SU-DHL-6 (cell line): ENCODE results near the gene CDYL2.

Experiments used
- H2AFZ ChIP-seq: fragments of 200-600 bp; sonication (generic); 2 replicates; pipeline ENCODE4 v1.6.1; 2014; ENCODE audit warnings: low read depth, mild to moderate bottlenecking, moderate library complexity, mixed read lengths, antibody characterized with exemption, low read length; ENCODE audit not compliant: severe bottlenecking
- H3F3A ChIP-seq: fragments of 200-600 bp; shearing (Covaris generic); 2 replicates; pipeline ENCODE4 v1.6.0; 2016; ENCODE audit warnings: antibody characterized with exemption, mild to moderate bottlenecking; ENCODE audit not compliant: insufficient read depth
- H3K27ac ChIP-seq: fragments of 200-600 bp; sonication (generic); 2 replicates; pipeline ENCODE4 v1.5.1; 2016; ENCODE audit warnings: low read depth, mild to moderate bottlenecking, low read length, moderate library complexity, mixed read lengths
- H3K27me3 ChIP-seq: fragments of 200-600 bp; sonication (generic), shearing (Covaris generic); 2 replicates; pipeline ENCODE4 v1.6.0; 2014; ENCODE audit warnings: mild to moderate bottlenecking, low read length
- H3K36me3 ChIP-seq: fragments of 200-600 bp; sonication (generic); 2 replicates; pipeline ENCODE4 v1.6.1; 2014; ENCODE audit warnings: mild to moderate bottlenecking, low read length, mixed read lengths
- H3K4me2 ChIP-seq: fragments of 300-600, 200-600 bp; shearing (Covaris generic), sonication (generic); 2 replicates; pipeline ENCODE4 v1.6.0; 2014; ENCODE audit warnings: low read length, low read depth, mild to moderate bottlenecking; ENCODE audit not compliant: poor library complexity, severe bottlenecking
- H3K4me3 ChIP-seq: fragments of 200-600 bp; sonication (generic); 2 replicates; pipeline ENCODE4 v1.5.1; 2014; ENCODE audit warnings: antibody characterized with exemption, low read length, mild to moderate bottlenecking, mixed read lengths; ENCODE audit not compliant: insufficient read depth, poor library complexity, severe bottlenecking
- H3K79me2 ChIP-seq: fragments of 200-600 bp; sonication (generic); 2 replicates; pipeline ENCODE4 v1.6.1; 2014; ENCODE audit warnings: mild to moderate bottlenecking, low read length, moderate library complexity; ENCODE audit not compliant: insufficient read depth
- H3K9ac ChIP-seq: fragments of 200-600 bp; sonication (generic); 2 replicates; pipeline ENCODE4 v1.7.0; 2014; ENCODE audit warnings: mild to moderate bottlenecking, low read length
- H3K9me2 ChIP-seq: fragments of 200-600 bp; sonication (generic); replicated peaks from 2 replicates; pipeline ENCODE4 v1.6.1; 2014; ENCODE audit warnings: low read length; ENCODE audit not compliant: insufficient read depth
- H3K9me3 ChIP-seq: fragments of 200-600 bp; sonication (generic); 2 replicates; pipeline ENCODE4 v1.6.1; 2014; ENCODE audit warnings: low read length, mixed read lengths; ENCODE audit not compliant: insufficient read depth
- H4K20me1 ChIP-seq: fragments of 200-600 bp; sonication (generic); 2 replicates; pipeline ENCODE4 v1.6.1; 2014; ENCODE audit warnings: low read depth, mild to moderate bottlenecking, antibody characterized with exemption, low read length, moderate library complexity, mixed read lengths
- CTCF ChIP-seq: fragments of 200-600 bp; sonication (generic); IDR thresholded peaks from one replicate; pipeline ENCODE4 v1.5.1; 2017; ENCODE audit warnings: antibody characterized with exemption, mild to moderate bottlenecking, low read length, moderate library complexity; ENCODE audit not compliant: insufficient read depth, poor library complexity, severe bottlenecking
- EZH2phosphoT487 ChIP-seq: fragments of 200-600 bp; sonication (generic), shearing (Covaris generic); conservative IDR thresholded peaks from 2 replicates; pipeline ENCODE4 v1.6.1; 2018; ENCODE audit warnings: mild to moderate bottlenecking, antibody characterized with exemption, low read length, moderate library complexity, mixed read lengths

Gene CDYL2

GRCh38 chr16:80606221-80606766 lies 198.1 kb downstream of the CDYL2 start:
- H3K9me3 ChIP-seq, result no peaks in the 10 kb centered on the region
- no peak overlapping the region for H3K9ac ChIP-seq
- H3K27ac ChIP-seq, result no peak overlapping the region
- no peak overlapping the region for H3K4me3 ChIP-seq
- H3K9me2 ChIP-seq, result no peaks in the 10 kb centered on the region
- H3K79me2 ChIP-seq, result no peaks in the 10 kb centered on the region
- no peak for TF ChIP-seq CTCF
- no peak for TF ChIP-seq EZH2phosphoT487
- no peaks in the 10 kb centered on the region for H3K36me3 ChIP-seq
- H3K27me3 ChIP-seq, result no peaks in the 10 kb centered on the region
- no peaks in the 10 kb centered on the region for H4K20me1 ChIP-seq
- no peak overlapping the region for H3K4me2 ChIP-seq
- H2AFZ ChIP-seq, result no peak overlapping the region
- H3F3A ChIP-seq, result no peaks in the 10 kb centered on the region

- Histone ChIP-seq H3K9me3 (no peaks in the 10 kb centered on the region), H3K9me2 (no peaks in the 10 kb centered on the region), H2AFZ (no peak overlapping the region), H3K27me3 (no peaks in the 10 kb centered on the region), H3K9ac (no peak overlapping the region), H3K36me3 (no peaks in the 10 kb centered on the region), H3K4me3 (no peak overlapping the region), H4K20me1 (no peaks in the 10 kb centered on the region), H3F3A (no peaks in the 10 kb centered on the region), H3K4me2 (no peak overlapping the region), H3K27ac (no peak overlapping the region), H3K79me2 (no peaks in the 10 kb centered on the region)
- TF ChIP-seq CTCF (no peak), EZH2phosphoT487 (no peak)
Measured at GRCh38 chr16:80604600-80605355, 199.6 kb downstream of the CDYL2 start.

GRCh38 chr16:80602894-80603293 lies 201.5 kb downstream of the CDYL2 start:
- Histone ChIP-seq H4K20me1 (no peaks in the 10 kb centered on the region), H3K27me3 (no peaks in the 10 kb centered on the region), H3K9ac (no peak overlapping the region), H3K4me3 (no peak overlapping the region), H3K9me3 (no peaks in the 10 kb centered on the region), H3K79me2 (no peaks in the 10 kb centered on the region), H3F3A (no peaks in the 10 kb centered on the region), H3K27ac (no peak overlapping the region), H3K4me2 (no peak overlapping the region), H3K36me3 (no peaks in the 10 kb centered on the region), H2AFZ (no peak overlapping the region), H3K9me2 (no peaks in the 10 kb centered on the region)
- TF ChIP-seq CTCF, result no peak
- TF ChIP-seq EZH2phosphoT487, result no peak
